HuH-7 (cell line): ENCODE data around the gene LRRC58.

ENCODE experiments used
- DNase-seq: peaks from one replicate; pipeline ENCODE4 v3.0.0; 2011; ENCODE audit warnings: low spot score

LRRC58 gene

GRCh38 chr3:120276767-120277166, 72.4 kb downstream of the LRRC58 start:
- DNase-seq: no peak

GRCh38 chr3:120275618-120276017, 73.5 kb downstream of the LRRC58 start:
- DNase-seq: no peak

GRCh38 chr3:120274739-120275167, 74.4 kb downstream of the LRRC58 start:
- DNase-seq: peak; percentile 79
